CD4-positive, alpha-beta T cell (primary cell): ENCODE results near the gene GPR17. TPM values are rescaled to one million over a fixed set of nuclear protein-coding genes. Genes with fewer than 3 reads are reported as not detected.
A peak's percentile ranks its signal among the peaks of the same experiment; 100 is the strongest.

ENCODE experiments used
- ATAC-seq: fragments of 200-7000 bp; cut with Tn5 transposase; one replicate; pipeline ENCODE4 v1.10.0; 2022; ENCODE audit warnings: mild to moderate bottlenecking; ENCODE audit not compliant: poor library complexity
- CTCF ChIA-PET: fragments of 350-600 bp; sonication (Branson Sonifier 250); formaldehyde crosslinking; loops from one replicate; lab custom pipeline; 2021; ENCODE audit warnings: antibody characterized with exemption, inconsistent platforms; lab: Charles Lee
- POLR2A ChIA-PET: fragments of 350-600 bp; sonication (Branson Sonifier 250); formaldehyde crosslinking; loops from one replicate; lab custom pipeline; 2021; ENCODE audit warnings: antibody characterized with exemption, inconsistent platforms; lab: Charles Lee
- DNase-seq, 14 experiments: peaks; one replicate each; pipeline ENCODE4 v3.0.0-alpha.2; 2013 to 2020; ENCODE audit warnings: mixed read lengths in 2 of 14
- H3K27ac ChIP-seq, 2 donors: one replicate each; pipeline versions ENCODE4 v1.5.1 to v1.7.0; 2013; ENCODE audit warnings: low read length in 2 of 2, low read depth in 1 of 2, mild to moderate bottlenecking in 1 of 2
- H3K27me3 ChIP-seq, 2 experiments: 1 replicate in 1 of 2; 2 replicates in 1 of 2; pipeline versions ENCODE4 v1.6.1 to v1.7.0; 2013; ENCODE audit warnings: low read length in 2 of 2, control low read depth in 1 of 2, mild to moderate bottlenecking in 1 of 2, moderate library complexity in 1 of 2; ENCODE audit not compliant: insufficient read depth in 2 of 2, control insufficient read depth in 1 of 2
- H3K36me3 ChIP-seq: one replicate; pipeline ENCODE4 v1.6.1; 2013; ENCODE audit warnings: low read length, control low read depth; ENCODE audit not compliant: insufficient read depth
- H3K4me1 ChIP-seq: one replicate; pipeline ENCODE4 v1.6.1; 2013; ENCODE audit warnings: low read length, control low read depth; ENCODE audit not compliant: insufficient read depth
- H3K4me3 ChIP-seq: one replicate; pipeline ENCODE4 v1.5.1; 2013; ENCODE audit warnings: mild to moderate bottlenecking, low read length, moderate library complexity
- H3K9me3 ChIP-seq, 2 experiments: 1 replicate in 1 of 2; 2 replicates in 1 of 2; pipeline versions ENCODE4 v1.6.1 to v1.7.0; 2013; ENCODE audit warnings: low read length in 2 of 2, mild to moderate bottlenecking in 2 of 2, control low read depth in 1 of 2, moderate library complexity in 1 of 2; ENCODE audit not compliant: control insufficient read depth in 1 of 2, insufficient read depth in 1 of 2
- H3K27ac Mint-ChIP-seq: one replicate; pipeline ENCODE4 v1.8.0; 2020; ENCODE audit warnings: mixed read lengths
- H3K27me3 Mint-ChIP-seq: one replicate; pipeline ENCODE4 v1.8.0; 2021; ENCODE audit warnings: mixed read lengths
- H3K36me3 Mint-ChIP-seq: one replicate; pipeline ENCODE4 v1.8.0; 2021; ENCODE audit warnings: low read depth, mixed read lengths
- H3K4me1 Mint-ChIP-seq: one replicate; pipeline ENCODE4 v1.8.0; 2021; ENCODE audit warnings: low read depth, mixed read lengths
- H3K4me3 Mint-ChIP-seq: one replicate; pipeline ENCODE4 v1.8.0; 2020; ENCODE audit warnings: mild to moderate bottlenecking, mixed read lengths
- H3K9me3 Mint-ChIP-seq: one replicate; pipeline ENCODE4 v1.8.0; 2020; ENCODE audit warnings: mixed read lengths
- intact Hi-C, 2 experiments: fragments of 100-400 bp; cut with DNase I in 1 of 2; cut with micrococcal nuclease in 1 of 2; formaldehyde crosslinking; loops; one replicate each; pipeline versions ENCODE4 v1.15.1 to v1.9.0; 2023 to 2025; cut with DNase I, micrococcal nuclease
- total RNA-seq, 174 experiments: library from RNA in 2 of 174; stranded (reverse) in 2 of 174; gene quantifications; one replicate each; pipeline ENCODE4 v1.2.3 and lab custom pipeline; 2021 to 2026
- TF ChIP-seq, protein P1 (sequence below): fragments of 200-600 bp; IDR thresholded peaks from one replicate; pipeline ENCODE4 v1.8.0; 2022; ENCODE audit warnings: antibody characterized with exemption, mild to moderate bottlenecking

Gene GPR17
- total RNA-seq, 2 experiments from 2014 or later = not detected

DNA sequence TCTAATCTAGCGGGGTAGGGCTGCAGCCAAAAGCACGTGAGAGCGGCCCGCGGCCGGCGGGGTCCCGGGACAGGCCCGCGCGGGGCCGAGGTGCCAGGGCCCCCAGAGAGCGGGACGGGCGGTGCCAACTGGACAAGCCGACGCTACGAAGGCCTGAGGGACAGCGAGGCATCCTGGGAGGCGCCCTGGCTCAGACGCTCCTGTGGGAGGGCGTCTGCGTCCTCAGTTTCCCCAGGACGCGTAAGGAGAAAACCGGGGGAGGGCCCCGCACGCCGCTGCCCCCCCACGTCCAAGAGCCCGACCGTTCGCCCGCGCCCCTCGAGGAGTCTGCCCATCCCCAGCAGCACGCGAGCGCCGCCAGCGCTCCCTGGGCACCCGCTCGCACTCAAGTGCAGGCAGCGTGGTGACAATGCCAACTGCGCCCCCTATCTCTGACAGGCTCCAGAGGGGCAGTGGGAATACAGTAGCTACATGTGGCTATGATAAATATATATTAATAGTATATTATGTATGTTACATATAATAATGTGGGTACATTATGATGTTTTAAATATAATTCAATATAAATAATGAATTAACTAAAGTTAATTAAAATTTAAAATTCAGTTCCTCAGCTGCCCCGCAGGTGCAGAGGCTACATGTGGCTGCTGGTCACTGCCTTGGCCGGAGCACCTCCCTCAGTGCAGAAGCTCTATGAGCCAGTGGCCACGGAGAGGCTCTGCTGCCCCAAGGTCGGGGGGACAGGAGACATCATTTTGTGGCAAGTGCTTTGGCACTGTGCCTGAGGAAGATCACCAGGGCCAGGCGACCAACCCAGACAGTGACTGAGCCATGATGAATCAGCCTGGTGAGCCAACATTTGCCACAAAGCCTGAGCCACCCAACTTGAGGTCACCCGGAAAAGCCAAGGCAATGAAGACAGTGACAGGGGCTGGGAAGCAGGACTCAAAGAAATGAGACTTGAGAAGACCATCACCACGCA, 49.8 kb downstream of the GPR17 start:
- Histone ChIP-seq H3K9me3 (peaks cover 2 to 9% of the 10 kb centered on the region in 2 experiments), H3K36me3 (no peaks in the 10 kb centered on the region), H3K27me3 (no peaks in the 10 kb centered on the region), H3K4me1 (peaks cover 8% of the 10 kb centered on the region), H3K27ac (no peak overlapping the region), H3K4me3 (no peak overlapping the region)
- no peak overlapping the region for H3K27ac Mint-ChIP-seq
- peaks cover 8% of the 10 kb centered on the region for H3K4me1 Mint-ChIP-seq
- ATAC-seq = peak; percentile 55
- DNase-seq = peak in 8 of 14 experiments; percentile 14 to 71 (median 59)
- POLR2A ChIA-PET = no interaction called here
- CTCF ChIA-PET = interaction anchor here (1.2 kb wide), 1 partner anchor 104 kb away, joined by 6 read pairs; no protein-coding TSS in a partner anchor
- H3K36me3 Mint-ChIP-seq = peaks cover 4% of the 10 kb centered on the region
- H3K4me3 Mint-ChIP-seq = no peak overlapping the region
- peaks cover 2% of the 10 kb centered on the region for H3K9me3 Mint-ChIP-seq
- intact Hi-C loops = no loop called here
- H3K27me3 Mint-ChIP-seq = no peaks in the 10 kb centered on the region
- TF ChIP-seq, protein P1, sequence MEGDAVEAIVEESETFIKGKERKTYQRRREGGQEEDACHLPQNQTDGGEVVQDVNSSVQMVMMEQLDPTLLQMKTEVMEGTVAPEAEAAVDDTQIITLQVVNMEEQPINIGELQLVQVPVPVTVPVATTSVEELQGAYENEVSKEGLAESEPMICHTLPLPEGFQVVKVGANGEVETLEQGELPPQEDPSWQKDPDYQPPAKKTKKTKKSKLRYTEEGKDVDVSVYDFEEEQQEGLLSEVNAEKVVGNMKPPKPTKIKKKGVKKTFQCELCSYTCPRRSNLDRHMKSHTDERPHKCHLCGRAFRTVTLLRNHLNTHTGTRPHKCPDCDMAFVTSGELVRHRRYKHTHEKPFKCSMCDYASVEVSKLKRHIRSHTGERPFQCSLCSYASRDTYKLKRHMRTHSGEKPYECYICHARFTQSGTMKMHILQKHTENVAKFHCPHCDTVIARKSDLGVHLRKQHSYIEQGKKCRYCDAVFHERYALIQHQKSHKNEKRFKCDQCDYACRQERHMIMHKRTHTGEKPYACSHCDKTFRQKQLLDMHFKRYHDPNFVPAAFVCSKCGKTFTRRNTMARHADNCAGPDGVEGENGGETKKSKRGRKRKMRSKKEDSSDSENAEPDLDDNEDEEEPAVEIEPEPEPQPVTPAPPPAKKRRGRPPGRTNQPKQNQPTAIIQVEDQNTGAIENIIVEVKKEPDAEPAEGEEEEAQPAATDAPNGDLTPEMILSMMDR = no peak

DNA sequence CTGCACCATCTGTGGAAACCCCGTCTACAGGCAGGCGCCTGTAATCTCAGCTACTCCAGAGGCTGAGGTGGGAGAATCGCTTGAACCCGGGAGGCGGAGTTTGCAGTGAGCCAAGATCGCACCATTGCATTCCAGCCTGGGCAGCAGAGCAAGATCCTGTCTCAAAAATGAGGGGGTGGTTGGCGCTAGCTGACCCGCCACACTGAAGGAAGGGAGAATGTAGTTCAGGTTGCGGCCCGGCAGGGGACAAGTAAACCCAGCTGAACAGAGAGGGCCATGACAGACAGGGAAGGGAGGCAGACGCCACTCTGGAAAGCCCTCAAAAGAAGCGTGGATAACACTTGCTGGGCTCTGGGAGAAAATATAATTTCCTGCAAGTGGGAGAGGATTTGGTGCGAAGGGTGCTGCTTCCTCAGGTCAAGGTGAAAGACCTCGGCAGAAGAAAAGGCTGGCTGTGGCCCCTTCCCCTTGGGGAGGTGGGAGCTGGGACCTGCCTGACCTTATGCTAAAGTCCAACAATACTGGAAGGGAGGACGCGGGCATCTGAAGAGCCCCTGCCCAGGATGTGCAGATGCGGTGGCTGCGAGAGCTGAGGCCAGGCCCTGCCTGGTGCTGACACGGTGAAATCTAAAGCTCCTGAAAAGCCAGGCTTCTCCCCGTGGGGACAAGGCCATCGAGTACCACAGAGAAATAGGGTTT, 51.7 kb downstream of the GPR17 start:
- ChIA-PET CTCF (no interaction called here), POLR2A (no interaction called here)
- Histone ChIP-seq H3K36me3 (no peaks in the 10 kb centered on the region), H3K9me3 (no peaks in the 10 kb centered on the region), H3K27ac (no peak overlapping the region), H3K4me3 (no peak overlapping the region), H3K4me1 (peaks cover 18% of the 10 kb centered on the region), H3K27me3 (no peaks in the 10 kb centered on the region)
- TF ChIP-seq, protein P1 = no peak
- peak overlapping the region; percentile 7 for H3K4me3 Mint-ChIP-seq
- no peak for DNase-seq
- peaks cover 21% of the 10 kb centered on the region for H3K4me1 Mint-ChIP-seq
- H3K27me3 Mint-ChIP-seq = no peaks in the 10 kb centered on the region
- no peaks in the 10 kb centered on the region for H3K9me3 Mint-ChIP-seq
- peaks cover 14% of the 10 kb centered on the region for H3K36me3 Mint-ChIP-seq
- intact Hi-C loops = no loop called here
- ATAC-seq = no peak
- no peak overlapping the region for H3K27ac Mint-ChIP-seq

DNA sequence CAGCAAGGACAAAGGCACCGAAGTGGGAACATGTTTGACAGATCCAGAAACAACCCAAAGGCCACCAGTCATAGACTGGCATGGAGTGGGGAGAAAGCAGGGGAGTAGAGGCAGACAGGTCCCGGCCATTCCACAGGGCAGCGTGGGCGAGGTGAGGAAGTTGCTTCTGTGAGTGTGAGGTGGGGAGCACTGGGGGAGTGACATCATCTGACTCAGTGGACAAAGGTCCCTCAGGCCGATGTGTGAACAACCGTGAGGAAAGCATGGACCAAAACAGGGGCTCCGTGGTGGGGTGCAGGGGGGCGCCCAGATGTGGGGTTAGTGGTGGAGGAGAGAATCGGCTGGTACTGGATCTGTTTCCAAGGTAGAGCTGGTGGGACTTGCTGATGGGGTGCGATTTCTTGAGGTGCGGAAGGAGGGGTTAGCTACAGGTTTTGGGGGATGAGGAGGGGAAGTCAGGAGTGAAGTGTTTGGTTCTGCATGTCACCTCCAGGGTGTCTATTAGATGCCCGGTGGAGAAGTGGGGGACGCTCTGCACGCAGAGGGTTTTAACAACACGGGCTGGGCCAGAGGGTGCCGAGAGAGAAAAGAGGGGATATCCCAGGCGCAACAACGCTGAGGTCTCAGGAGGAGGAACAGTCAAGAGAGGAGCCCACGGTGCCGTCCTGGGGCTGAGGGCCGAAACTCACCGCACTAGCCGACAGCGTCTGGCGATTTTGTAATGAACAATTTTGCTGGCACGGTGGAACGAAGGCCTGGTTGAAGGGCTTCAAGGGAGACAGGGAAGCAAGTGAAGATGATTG, 52.8 kb downstream of the GPR17 start:
- Mint-ChIP-seq H3K36me3 (peaks cover 16% of the 10 kb centered on the region), H3K27ac (peak overlapping the region; percentile 8), H3K27me3 (no peaks in the 10 kb centered on the region), H3K9me3 (no peaks in the 10 kb centered on the region), H3K4me3 (peak overlapping the region; percentile 34), H3K4me1 (peaks cover 32% of the 10 kb centered on the region)
- H3K27me3 ChIP-seq = no peaks in the 10 kb centered on the region
- ChIA-PET CTCF (no interaction called here), POLR2A (no interaction called here)
- TF ChIP-seq, protein P1 = no peak
- H3K36me3 ChIP-seq = no peaks in the 10 kb centered on the region
- no peaks in the 10 kb centered on the region for H3K9me3 ChIP-seq
- H3K4me1 ChIP-seq = peaks cover 29% of the 10 kb centered on the region
- intact Hi-C loops = no loop called here
- no peak overlapping the region for H3K4me3 ChIP-seq
- DNase-seq (no peak), ATAC-seq (no peak)
- H3K27ac ChIP-seq = no peak overlapping the region
